GM23338 (cell line): ENCODE results near the gene MAP1LC3C. TPM values are rescaled to one million over a fixed set of nuclear protein-coding genes. Genes with fewer than 3 reads are reported as not detected.

ENCODE experiments used
- ATAC-seq: fragments of 200-7000 bp; cut with Tn5 transposase; 3 replicates; pipeline ENCODE4 v1.9.1; 2020
- DNase-seq: peaks from one replicate; pipeline ENCODE4 v3.0.0-alpha.2; 2015; ENCODE audit warnings: low spot score
- H2AFZ ChIP-seq: fragments of 200-600 bp; sonication (generic); 2 replicates; pipeline ENCODE4 v1.8.0; 2016; ENCODE audit warnings: antibody characterized with exemption, mild to moderate bottlenecking, moderate library complexity
- H3F3A ChIP-seq: fragments of 200-600 bp; sonication (generic); replicated peaks from 2 replicates; pipeline ENCODE4 v1.8.0; 2017; ENCODE audit warnings: antibody characterized with exemption, mixed run types, low read depth
- H3K27ac ChIP-seq: fragments of 200-600 bp; sonication (generic); 2 replicates; pipeline ENCODE4 v1.6.1; 2016; ENCODE audit warnings: low read depth
- H3K27me3 ChIP-seq: fragments of 200-600 bp; sonication (generic); 2 replicates; pipeline ENCODE4 v1.8.0; 2016; ENCODE audit warnings: mild to moderate bottlenecking, mixed run types, moderate library complexity; ENCODE audit not compliant: insufficient read depth
- H3K36me3 ChIP-seq: fragments of 200-600 bp; sonication (generic); 2 replicates; pipeline ENCODE4 v1.8.0; 2016; ENCODE audit warnings: mild to moderate bottlenecking; ENCODE audit not compliant: insufficient read depth
- H3K4me1 ChIP-seq: fragments of 200-600 bp; sonication (generic); 2 replicates; pipeline ENCODE4 v1.8.0; 2016; ENCODE audit warnings: mild to moderate bottlenecking, moderate library complexity; ENCODE audit not compliant: insufficient read depth
- H3K4me2 ChIP-seq: fragments of 200-600 bp; sonication (generic); 2 replicates; pipeline ENCODE4 v1.7.1; 2017; ENCODE audit warnings: mixed run types
- H3K4me3 ChIP-seq: fragments of 200-600 bp; sonication (generic); 2 replicates; pipeline ENCODE4 v1.6.1; 2016; ENCODE audit warnings: mixed run types
- H3K79me2 ChIP-seq: fragments of 200-600 bp; sonication (generic); replicated peaks from 2 replicates; pipeline ENCODE4 v1.8.0; 2017; ENCODE audit warnings: mild to moderate bottlenecking; ENCODE audit not compliant: insufficient read depth
- H3K9me2 ChIP-seq: fragments of 200-600 bp; sonication (generic); 2 replicates; pipeline ENCODE4 v1.8.0; 2017; ENCODE audit not compliant: insufficient read depth
- H4K20me1 ChIP-seq: fragments of 200-600 bp; sonication (generic); replicated peaks from 2 replicates; pipeline ENCODE4 v1.8.0; 2017; ENCODE audit warnings: mild to moderate bottlenecking; ENCODE audit not compliant: insufficient read depth
- H3K27ac Mint-ChIP-seq: 2 replicates; pipeline ENCODE4 v1.8.0; 2020; ENCODE audit warnings: inconsistent platforms, mild to moderate bottlenecking, moderate library complexity, mixed read lengths
- H3K27me3 Mint-ChIP-seq: 3 replicates; pipeline ENCODE4 v1.8.0; 2022; ENCODE audit warnings: low read depth, mild to moderate bottlenecking, moderate library complexity, mixed read lengths, inconsistent platforms; ENCODE audit not compliant: insufficient read depth, poor library complexity
- H3K36me3 Mint-ChIP-seq: 3 replicates; pipeline ENCODE4 v1.8.0; 2021; ENCODE audit warnings: low read depth, mild to moderate bottlenecking, inconsistent platforms, moderate library complexity, mixed read lengths
- H3K4me1 Mint-ChIP-seq: 3 replicates; pipeline ENCODE4 v1.8.0; 2020; ENCODE audit warnings: mild to moderate bottlenecking, inconsistent platforms, mixed read lengths
- H3K4me3 Mint-ChIP-seq: 3 replicates; pipeline ENCODE4 v1.8.0; 2021; ENCODE audit warnings: moderate library complexity, mild to moderate bottlenecking, inconsistent platforms, mixed read lengths
- H3K9me3 Mint-ChIP-seq: 3 replicates; pipeline ENCODE4 v1.8.0; 2020; ENCODE audit warnings: moderate library complexity, mild to moderate bottlenecking, inconsistent platforms, mixed read lengths
- STAT1 ChIP-seq: IDR thresholded peaks from one replicate; pipeline ENCODE4 v1.6.1; 2016; ENCODE audit warnings: antibody characterized with exemption; ENCODE audit not compliant: unreplicated experiment
- ZNF114 ChIP-seq: fragments of 250-450 bp; sonication (Bioruptor Pico); IDR thresholded peaks from 2 replicates; pipeline ENCODE4 v1.5.0; 2020; ENCODE audit warnings: mild to moderate bottlenecking, moderate library complexity
- ZNF331 ChIP-seq: fragments of 250-450 bp; sonication (Bioruptor Pico); IDR thresholded peaks from 2 replicates; pipeline ENCODE4 v1.5.0; 2020; ENCODE audit warnings: low read depth, mild to moderate bottlenecking, moderate library complexity
- ZNF462 ChIP-seq: fragments of 250-450 bp; sonication (Bioruptor Pico); IDR thresholded peaks from 2 replicates; pipeline ENCODE4 v1.5.0; 2020; ENCODE audit warnings: mild to moderate bottlenecking, moderate library complexity
- polyA plus RNA-seq: library from polyadenylated mRNA; unstranded; fragments of >200 nt; fragmentation: Nextera tagmentation; extraction: Ambion mirVana; gene quantifications from 2 replicates; pipeline ENCODE4 v1.2.1, GENCODE V29; 2016
- total RNA-seq: library from RNA; depleted of rRNA; stranded (reverse); fragments of >200 nt; shearing (Covaris generic); gene quantifications from 2 replicates; pipeline ENCODE4 v1.2.3, GENCODE V29; 2014

MAP1LC3C gene
- total and polyA plus RNA-seq, 2 experiments from 2014 or later, result 1.1 to 1.2 TPM

GRCh38 chr1:241957692-241958494, 41.0 kb downstream of the MAP1LC3C start, which contains the start of gene BECN2 (continued):
- TF ChIP-seq ZNF462 (CRISPR knock-in tag), result no peak

GRCh38 chr1:241950390-241950789, 48.5 kb downstream of the MAP1LC3C start:
- Histone ChIP-seq H3K36me3 (no peaks in the 10 kb centered on the region), H4K20me1 (no peaks in the 10 kb centered on the region), H3K4me1 (no peaks in the 10 kb centered on the region), H3F3A (no peaks in the 10 kb centered on the region), H3K79me2 (no peaks in the 10 kb centered on the region), H3K27me3 (no peaks in the 10 kb centered on the region), H2AFZ (no peak overlapping the region), H3K9me2 (no peaks in the 10 kb centered on the region), H3K4me2 (no peak overlapping the region), H3K27ac (no peak overlapping the region), H3K4me3 (no peak overlapping the region)
- TF ChIP-seq ZNF114 (no peak), ZNF331 (CRISPR knock-in tag) (no peak)
- H3K27me3 Mint-ChIP-seq, result no peaks in the 10 kb centered on the region
- H3K9me3 Mint-ChIP-seq, result no peaks in the 10 kb centered on the region
- no peak overlapping the region for H3K27ac Mint-ChIP-seq
- no peak for ATAC-seq
- no peaks in the 10 kb centered on the region for H3K4me1 Mint-ChIP-seq
- DNase-seq, result no peak
- H3K4me3 Mint-ChIP-seq, result no peak overlapping the region
- H3K36me3 Mint-ChIP-seq, result no peaks in the 10 kb centered on the region

- no peak for ATAC-seq
- Histone ChIP-seq H3K4me2 (no peak overlapping the region), H3F3A (no peaks in the 10 kb centered on the region), H3K9me2 (no peaks in the 10 kb centered on the region), H3K4me3 (no peak overlapping the region), H3K27ac (no peak overlapping the region), H3K27me3 (no peaks in the 10 kb centered on the region), H4K20me1 (no peaks in the 10 kb centered on the region), H3K36me3 (no peaks in the 10 kb centered on the region), H3K4me1 (no peaks in the 10 kb centered on the region), H2AFZ (no peak overlapping the region), H3K79me2 (no peaks in the 10 kb centered on the region)
- no peak overlapping the region for H3K27ac Mint-ChIP-seq
- no peak overlapping the region for H3K4me3 Mint-ChIP-seq
- no peaks in the 10 kb centered on the region for H3K4me1 Mint-ChIP-seq
- no peak for DNase-seq
- H3K27me3 Mint-ChIP-seq, result peaks cover 2% of the 10 kb centered on the region
- H3K9me3 Mint-ChIP-seq, result peaks cover 2% of the 10 kb centered on the region; the same call in 1 of the 3 replicates
- no peaks in the 10 kb centered on the region for H3K36me3 Mint-ChIP-seq
- no peak for TF ChIP-seq STAT1
Measured at GRCh38 chr1:241947354-241947753, 51.5 kb downstream of the MAP1LC3C start.
